ENCODE results near the gene SLC4A3. TPM values are rescaled to one million over a fixed set of nuclear protein-coding genes. Genes with fewer than 3 reads are reported as not detected.

Gene SLC4A3
- total RNA-seq, 1 experiment from 2014 or later, result 20.2 TPM

DNA sequence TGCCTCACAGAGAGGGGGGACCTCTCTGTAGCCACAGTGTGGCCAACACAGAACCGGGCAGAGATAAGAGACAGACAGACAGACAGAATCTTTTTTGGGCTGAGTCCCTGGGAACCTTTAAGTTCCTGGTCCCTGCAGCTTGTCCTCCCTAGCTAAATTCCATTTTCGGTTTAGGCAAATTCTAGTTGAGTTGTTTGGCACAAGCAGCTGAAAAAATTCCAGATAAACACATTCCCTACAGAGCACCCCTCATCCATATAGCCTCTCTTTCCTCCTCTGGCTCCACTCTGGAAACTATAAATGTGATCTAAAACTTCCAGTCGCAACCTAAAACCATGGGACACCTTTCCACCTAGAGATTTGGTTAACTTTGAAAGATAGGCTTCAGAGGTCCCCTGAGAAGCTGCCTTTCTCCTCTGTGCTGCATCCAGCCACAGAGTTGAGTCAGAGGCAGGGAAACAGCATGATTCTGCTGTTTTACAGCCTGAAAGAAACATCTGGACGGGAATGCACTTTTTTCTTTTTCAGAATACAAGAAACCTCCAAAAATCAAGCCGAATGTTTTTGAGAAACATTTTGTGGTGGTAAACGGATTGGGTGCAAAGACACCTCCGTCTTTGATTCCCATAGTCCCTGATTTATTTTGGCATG is 30.9 kb downstream of the SLC4A3 start:
- Mint-ChIP-seq H3K4me3 (ENCODE audit: low read depth, unreplicated experiment) (no peak overlapping the region), H3K27ac (ENCODE audit: unreplicated experiment) (no peak overlapping the region), H3K9me3 (ENCODE audit: low read depth, unreplicated experiment) (peaks cover 16% of the 10 kb centered on the region), H3K4me1 (ENCODE audit: low read depth, unreplicated experiment) (peaks cover 34% of the 10 kb centered on the region), H3K27me3 (ENCODE audit: unreplicated experiment) (no peaks in the 10 kb centered on the region), H3K36me3 (ENCODE audit: insufficient read depth, unreplicated experiment) (peaks cover 12% of the 10 kb centered on the region)
- CTCF ChIA-PET, result no interaction called here
- DNase-seq, result no peak
- TF ChIP-seq, protein P1, sequence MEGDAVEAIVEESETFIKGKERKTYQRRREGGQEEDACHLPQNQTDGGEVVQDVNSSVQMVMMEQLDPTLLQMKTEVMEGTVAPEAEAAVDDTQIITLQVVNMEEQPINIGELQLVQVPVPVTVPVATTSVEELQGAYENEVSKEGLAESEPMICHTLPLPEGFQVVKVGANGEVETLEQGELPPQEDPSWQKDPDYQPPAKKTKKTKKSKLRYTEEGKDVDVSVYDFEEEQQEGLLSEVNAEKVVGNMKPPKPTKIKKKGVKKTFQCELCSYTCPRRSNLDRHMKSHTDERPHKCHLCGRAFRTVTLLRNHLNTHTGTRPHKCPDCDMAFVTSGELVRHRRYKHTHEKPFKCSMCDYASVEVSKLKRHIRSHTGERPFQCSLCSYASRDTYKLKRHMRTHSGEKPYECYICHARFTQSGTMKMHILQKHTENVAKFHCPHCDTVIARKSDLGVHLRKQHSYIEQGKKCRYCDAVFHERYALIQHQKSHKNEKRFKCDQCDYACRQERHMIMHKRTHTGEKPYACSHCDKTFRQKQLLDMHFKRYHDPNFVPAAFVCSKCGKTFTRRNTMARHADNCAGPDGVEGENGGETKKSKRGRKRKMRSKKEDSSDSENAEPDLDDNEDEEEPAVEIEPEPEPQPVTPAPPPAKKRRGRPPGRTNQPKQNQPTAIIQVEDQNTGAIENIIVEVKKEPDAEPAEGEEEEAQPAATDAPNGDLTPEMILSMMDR (IDR thresholded peaks at IDR 0.05; ENCODE audit: unreplicated experiment), result no peak
- no TSS peak for BruUV-seq (replicated peaks)
- intact Hi-C loops (cut with micrococcal nuclease; ENCODE audit: unreplicated experiment), result no loop called here

DNA sequence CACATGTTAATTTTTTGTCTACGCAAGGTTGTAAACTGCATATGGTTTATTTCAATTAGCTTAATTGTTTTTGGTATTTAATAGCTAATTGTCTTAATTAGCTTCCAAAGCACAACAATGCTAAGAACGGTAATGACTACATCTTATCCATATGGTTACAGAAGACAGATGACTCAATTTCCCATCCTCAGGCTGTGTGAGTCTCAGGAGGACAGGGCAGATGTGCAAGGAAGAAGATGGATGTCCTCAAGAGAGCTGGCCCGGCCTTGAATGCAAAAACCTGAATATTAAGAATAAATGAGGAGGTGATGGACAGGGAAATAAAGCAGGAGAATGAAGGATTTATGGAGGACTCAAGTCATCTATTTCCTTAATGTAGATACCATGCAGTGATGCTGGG is 31.4 kb downstream of the SLC4A3 start:
- DNase-seq, result no peak
- TF ChIP-seq, protein P1 (IDR thresholded peaks at IDR 0.05; ENCODE audit: unreplicated experiment), result no peak
- H3K4me3 Mint-ChIP-seq (ENCODE audit: low read depth, unreplicated experiment), result no peak overlapping the region
- no TSS peak for BruUV-seq (replicated peaks)
- H3K9me3 Mint-ChIP-seq (ENCODE audit: low read depth, unreplicated experiment), result peaks cover 18% of the 10 kb centered on the region
- H3K27me3 Mint-ChIP-seq (ENCODE audit: unreplicated experiment), result no peaks in the 10 kb centered on the region
- intact Hi-C loops (cut with micrococcal nuclease; ENCODE audit: unreplicated experiment), result no loop called here
- peaks cover 40% of the 10 kb centered on the region for H3K4me1 Mint-ChIP-seq (ENCODE audit: low read depth, unreplicated experiment)
- CTCF ChIA-PET, result no interaction called here
- H3K27ac Mint-ChIP-seq (ENCODE audit: unreplicated experiment), result no peak overlapping the region
- peaks cover 12% of the 10 kb centered on the region for H3K36me3 Mint-ChIP-seq (ENCODE audit: insufficient read depth, unreplicated experiment)

DNA sequence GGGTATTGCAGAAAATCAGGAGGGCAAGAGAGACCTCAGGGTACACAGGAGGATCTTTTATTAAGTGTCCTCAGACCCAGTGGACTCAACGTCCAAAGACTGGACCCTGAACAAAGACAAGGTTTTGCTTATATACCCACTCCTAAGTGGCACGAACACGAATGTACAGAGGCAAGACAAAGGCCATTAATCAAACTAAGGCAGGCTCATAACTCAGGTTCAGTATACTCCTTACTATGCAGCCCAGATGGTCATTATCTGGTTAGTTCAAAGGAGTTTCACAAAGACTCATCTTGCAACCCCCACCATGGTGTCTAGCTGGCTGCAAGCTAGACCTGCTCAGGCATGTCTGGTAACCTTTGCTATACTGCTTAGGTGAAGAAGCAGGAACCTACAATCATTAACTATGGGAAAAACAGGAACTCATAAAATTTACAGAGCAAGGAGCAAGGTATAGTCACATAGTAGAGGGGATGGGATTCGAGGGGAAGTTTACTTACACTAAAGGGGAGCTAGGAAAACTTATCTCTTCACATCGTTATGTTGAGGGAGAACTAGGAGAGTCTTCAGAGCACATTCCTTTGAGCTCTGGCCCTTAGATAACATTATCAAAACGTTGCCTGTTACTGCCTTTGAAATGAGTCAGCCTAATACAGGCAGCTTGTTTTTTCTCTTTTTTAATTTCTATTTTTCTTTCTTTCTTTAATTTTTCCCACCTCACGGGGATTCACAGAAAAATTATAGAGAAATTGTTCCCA is 33.9 kb downstream of the SLC4A3 start:
- H3K27ac Mint-ChIP-seq (ENCODE audit: unreplicated experiment), result peak overlapping the region; percentile 89
- H3K9me3 Mint-ChIP-seq (ENCODE audit: low read depth, unreplicated experiment), result peaks cover 14% of the 10 kb centered on the region
- H3K27me3 Mint-ChIP-seq (ENCODE audit: unreplicated experiment), result no peaks in the 10 kb centered on the region
- H3K4me1 Mint-ChIP-seq (ENCODE audit: low read depth, unreplicated experiment), result peaks cover 42% of the 10 kb centered on the region
- TF ChIP-seq, protein P1 (IDR thresholded peaks at IDR 0.05; ENCODE audit: unreplicated experiment), result no peak
- CTCF ChIA-PET, result interaction anchor here (0.7 to 2.7 kb wide), 5 partner anchors 16 to 28 kb away, joined by 3 to 14 read pairs (median 6); no protein-coding TSS in a partner anchor
- DNase-seq, result peak; percentile 39
- peaks cover 12% of the 10 kb centered on the region for H3K36me3 Mint-ChIP-seq (ENCODE audit: insufficient read depth, unreplicated experiment)
- intact Hi-C loops (cut with micrococcal nuclease; ENCODE audit: unreplicated experiment), result no loop called here
- H3K4me3 Mint-ChIP-seq (ENCODE audit: low read depth, unreplicated experiment), result peak overlapping the region; percentile 5
- TSS peak; percentile 82 for BruUV-seq (replicated peaks)

DNA sequence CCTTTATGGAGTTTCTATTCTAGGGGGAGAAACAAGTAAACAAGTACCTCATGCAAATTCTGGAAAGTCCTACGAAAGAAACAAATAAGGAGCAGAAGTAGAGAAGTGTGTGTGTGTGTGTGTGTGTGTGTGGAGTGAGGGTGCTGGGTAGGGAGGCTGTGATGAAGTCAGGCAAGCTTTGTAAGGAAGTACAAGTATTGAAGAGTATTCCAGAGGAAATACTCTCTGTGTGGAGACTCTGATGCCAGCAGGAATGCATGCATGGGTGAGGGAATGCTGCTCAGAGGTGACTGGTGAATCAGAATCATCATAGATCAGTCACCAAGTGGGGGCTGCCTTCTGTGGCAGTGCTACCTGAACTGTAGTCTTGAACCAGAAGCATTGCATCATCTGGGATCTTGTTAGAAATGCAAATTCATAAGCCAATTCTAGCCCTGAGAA is 34.5 kb downstream of the SLC4A3 start:
- Mint-ChIP-seq H3K4me3 (ENCODE audit: low read depth, unreplicated experiment) (peak overlapping the region; percentile 5), H3K9me3 (ENCODE audit: low read depth, unreplicated experiment) (peaks cover 12% of the 10 kb centered on the region), H3K4me1 (ENCODE audit: low read depth, unreplicated experiment) (peaks cover 42% of the 10 kb centered on the region), H3K36me3 (ENCODE audit: insufficient read depth, unreplicated experiment) (peaks cover 12% of the 10 kb centered on the region), H3K27ac (ENCODE audit: unreplicated experiment) (peak overlapping the region; percentile 89), H3K27me3 (ENCODE audit: unreplicated experiment) (no peaks in the 10 kb centered on the region)
- CTCF ChIA-PET, result interaction anchor here (0.7 to 2.7 kb wide), 6 partner anchors 17 to 27 kb away, joined by 3 to 14 read pairs (median 6); no protein-coding TSS in a partner anchor
- BruUV-seq (replicated peaks), result no TSS peak
- intact Hi-C loops (cut with micrococcal nuclease; ENCODE audit: unreplicated experiment), result loop anchor here (1.0 kb wide), 1 partner anchor 26 kb away; no protein-coding TSS in a partner anchor
- TF ChIP-seq, protein P1 (IDR thresholded peaks at IDR 0.05; ENCODE audit: unreplicated experiment), result no peak
- DNase-seq, result peak; percentile 60
